ENCODE results near the gene ANO2.

ANO2 gene

GRCh38 chr12:5520037-5520436 lies 425.0 kb downstream of the ANO2 start:
- no peak for TF ChIP-seq CTCF (IDR thresholded peaks at IDR 0.05; ENCODE audit: low read depth, low read length)
- no peak overlapping the region for H3K4me3 ChIP-seq (ENCODE audit: low read depth, low read length)

GRCh38 chr12:5518584-5519365 lies 426.3 kb downstream of the ANO2 start:
- TF ChIP-seq CTCF (IDR thresholded peaks at IDR 0.05; ENCODE audit: low read depth, low read length) = no peak
- H3K4me3 ChIP-seq (ENCODE audit: low read depth, low read length) = no peak overlapping the region

- no peak overlapping the region for H3K4me3 ChIP-seq (ENCODE audit: low read depth, low read length)
- TF ChIP-seq CTCF (IDR thresholded peaks at IDR 0.05; ENCODE audit: low read depth, low read length) = no peak
Observed at GRCh38 chr12:5516371-5517241, 428.5 kb downstream of the ANO2 start.

- no peak overlapping the region for H3K4me3 ChIP-seq (ENCODE audit: low read depth, low read length)
- TF ChIP-seq CTCF (IDR thresholded peaks at IDR 0.05; ENCODE audit: low read depth, low read length) = no peak
Observed at GRCh38 chr12:5515458-5515857, 429.6 kb downstream of the ANO2 start.

GRCh38 chr12:5514545-5514944 lies 430.5 kb downstream of the ANO2 start:
- no peak overlapping the region for H3K4me3 ChIP-seq (ENCODE audit: low read depth, low read length)
- TF ChIP-seq CTCF (IDR thresholded peaks at IDR 0.05; ENCODE audit: low read depth, low read length) = no peak

- no peak overlapping the region for H3K4me3 ChIP-seq (ENCODE audit: low read depth, low read length)
Observed at GRCh38 chr12:5514016-5514415, 431.0 kb downstream of the ANO2 start.

More at GRCh38 chr12:5514016-5514415, 431.0 kb downstream of the ANO2 start:
- TF ChIP-seq CTCF (IDR thresholded peaks at IDR 0.05; ENCODE audit: low read depth, low read length) = no peak
